CD4-positive, alpha-beta T cell (primary cell): ENCODE measurements around the gene EXOG. TPM values are rescaled to one million over a fixed set of nuclear protein-coding genes. Genes with fewer than 3 reads are reported as not detected.

ENCODE experiments used
- ATAC-seq: fragments of 200-7000 bp; cut with Tn5 transposase; one replicate; pipeline ENCODE4 v1.10.0; 2022; ENCODE audit warnings: mild to moderate bottlenecking; ENCODE audit not compliant: poor library complexity
- CTCF ChIA-PET: fragments of 350-600 bp; sonication (Branson Sonifier 250); formaldehyde crosslinking; loops from one replicate; lab custom pipeline; 2021; ENCODE audit warnings: antibody characterized with exemption, inconsistent platforms; lab: Charles Lee
- POLR2A ChIA-PET: fragments of 350-600 bp; sonication (Branson Sonifier 250); formaldehyde crosslinking; loops from one replicate; lab custom pipeline; 2021; ENCODE audit warnings: antibody characterized with exemption, inconsistent platforms; lab: Charles Lee
- DNase-seq, 14 experiments: peaks; one replicate each; pipeline ENCODE4 v3.0.0-alpha.2; 2013 to 2020; ENCODE audit warnings: mixed read lengths in 2 of 14
- H3K27ac ChIP-seq, 2 donors: one replicate each; pipeline versions ENCODE4 v1.5.1 to v1.7.0; 2013; ENCODE audit warnings: low read length in 2 of 2, low read depth in 1 of 2, mild to moderate bottlenecking in 1 of 2
- H3K27me3 ChIP-seq, 2 experiments: 1 replicate in 1 of 2; 2 replicates in 1 of 2; pipeline versions ENCODE4 v1.6.1 to v1.7.0; 2013; ENCODE audit warnings: low read length in 2 of 2, control low read depth in 1 of 2, mild to moderate bottlenecking in 1 of 2, moderate library complexity in 1 of 2; ENCODE audit not compliant: insufficient read depth in 2 of 2, control insufficient read depth in 1 of 2
- H3K36me3 ChIP-seq: one replicate; pipeline ENCODE4 v1.6.1; 2013; ENCODE audit warnings: low read length, control low read depth; ENCODE audit not compliant: insufficient read depth
- H3K4me1 ChIP-seq: one replicate; pipeline ENCODE4 v1.6.1; 2013; ENCODE audit warnings: low read length, control low read depth; ENCODE audit not compliant: insufficient read depth
- H3K4me3 ChIP-seq: one replicate; pipeline ENCODE4 v1.5.1; 2013; ENCODE audit warnings: mild to moderate bottlenecking, low read length, moderate library complexity
- H3K9me3 ChIP-seq, 2 experiments: 1 replicate in 1 of 2; 2 replicates in 1 of 2; pipeline versions ENCODE4 v1.6.1 to v1.7.0; 2013; ENCODE audit warnings: low read length in 2 of 2, mild to moderate bottlenecking in 2 of 2, control low read depth in 1 of 2, moderate library complexity in 1 of 2; ENCODE audit not compliant: control insufficient read depth in 1 of 2, insufficient read depth in 1 of 2
- H3K27ac Mint-ChIP-seq: one replicate; pipeline ENCODE4 v1.8.0; 2020; ENCODE audit warnings: mixed read lengths
- H3K27me3 Mint-ChIP-seq: one replicate; pipeline ENCODE4 v1.8.0; 2021; ENCODE audit warnings: mixed read lengths
- H3K36me3 Mint-ChIP-seq: one replicate; pipeline ENCODE4 v1.8.0; 2021; ENCODE audit warnings: low read depth, mixed read lengths
- H3K4me1 Mint-ChIP-seq: one replicate; pipeline ENCODE4 v1.8.0; 2021; ENCODE audit warnings: low read depth, mixed read lengths
- H3K4me3 Mint-ChIP-seq: one replicate; pipeline ENCODE4 v1.8.0; 2020; ENCODE audit warnings: mild to moderate bottlenecking, mixed read lengths
- H3K9me3 Mint-ChIP-seq: one replicate; pipeline ENCODE4 v1.8.0; 2020; ENCODE audit warnings: mixed read lengths
- CTCF ChIP-seq: fragments of 200-600 bp; IDR thresholded peaks from one replicate; pipeline ENCODE4 v1.8.0; 2022; ENCODE audit warnings: antibody characterized with exemption, mild to moderate bottlenecking
- intact Hi-C, 2 experiments: fragments of 100-400 bp; cut with DNase I in 1 of 2; cut with micrococcal nuclease in 1 of 2; formaldehyde crosslinking; loops; one replicate each; pipeline versions ENCODE4 v1.15.1 to v1.9.0; 2023 to 2025; cut with DNase I, micrococcal nuclease
- total RNA-seq, 174 experiments: library from RNA in 2 of 174; stranded (reverse) in 2 of 174; gene quantifications; one replicate each; pipeline ENCODE4 v1.2.3 and lab custom pipeline; 2021 to 2026

The EXOG gene
- total RNA-seq, 2 experiments from 2014 or later: 13.7 to 16.0 TPM

- no peaks in the 10 kb centered on the region for H3K36me3 Mint-ChIP-seq
- no peaks in the 10 kb centered on the region for H3K27me3 Mint-ChIP-seq
- no peak for ATAC-seq
- intact Hi-C loops: no loop called here
- TF ChIP-seq CTCF: no peak
- ChIA-PET POLR2A (no interaction called here), CTCF (no interaction called here)
- no peak overlapping the region for H3K4me3 Mint-ChIP-seq
- H3K4me1 Mint-ChIP-seq: no peaks in the 10 kb centered on the region
- Histone ChIP-seq H3K4me3 (no peak overlapping the region), H3K36me3 (no peaks in the 10 kb centered on the region), H3K9me3 (peaks cover 0 to 19% of the 10 kb centered on the region in 2 experiments), H3K27me3 (no peaks in the 10 kb centered on the region), H3K27ac (no peak overlapping the region), H3K4me1 (no peaks in the 10 kb centered on the region)
- H3K9me3 Mint-ChIP-seq: peaks cover 2% of the 10 kb centered on the region
- no peak for DNase-seq
- H3K27ac Mint-ChIP-seq: no peak overlapping the region
Measured at GRCh38 chr3:38551026-38551832, 55.1 kb downstream of the EXOG start.

- POLR2A ChIA-PET: no interaction called here
- H3K36me3 Mint-ChIP-seq: no peaks in the 10 kb centered on the region
- no peak overlapping the region for H3K4me3 Mint-ChIP-seq
- CTCF ChIA-PET: no interaction called here
- H3K4me1 ChIP-seq: no peaks in the 10 kb centered on the region
- no peak for TF ChIP-seq CTCF
- DNase-seq (no peak), ATAC-seq (no peak)
- no peak overlapping the region for H3K27ac ChIP-seq
- no peaks in the 10 kb centered on the region for H3K4me1 Mint-ChIP-seq
- H3K27me3 ChIP-seq: no peaks in the 10 kb centered on the region
- intact Hi-C loops: no loop called here
- H3K27me3 Mint-ChIP-seq: no peaks in the 10 kb centered on the region
- H3K9me3 Mint-ChIP-seq: peaks cover 2% of the 10 kb centered on the region
- H3K36me3 ChIP-seq: no peaks in the 10 kb centered on the region
- no peak overlapping the region for H3K4me3 ChIP-seq
- no peak overlapping the region for H3K27ac Mint-ChIP-seq
- H3K9me3 ChIP-seq: peaks cover 0 to 19% of the 10 kb centered on the region in 2 experiments
Measured at GRCh38 chr3:38552364-38552763, 56.2 kb downstream of the EXOG start.

GRCh38 chr3:38553071-38553470, 56.9 kb downstream of the EXOG start:
- intact Hi-C loops: no loop called here
- DNase-seq (no peak), ATAC-seq (no peak)
- Histone ChIP-seq H3K27ac (no peak overlapping the region), H3K4me1 (no peaks in the 10 kb centered on the region), H3K4me3 (no peak overlapping the region), H3K36me3 (no peaks in the 10 kb centered on the region), H3K9me3 (peaks cover 0 to 19% of the 10 kb centered on the region in 2 experiments), H3K27me3 (no peaks in the 10 kb centered on the region)
- TF ChIP-seq CTCF: no peak
- Mint-ChIP-seq H3K4me1 (no peaks in the 10 kb centered on the region), H3K9me3 (peaks cover 2% of the 10 kb centered on the region), H3K27ac (no peak overlapping the region), H3K27me3 (no peaks in the 10 kb centered on the region), H3K4me3 (no peak overlapping the region), H3K36me3 (no peaks in the 10 kb centered on the region)
- ChIA-PET CTCF (no interaction called here), POLR2A (no interaction called here)
